Activated naive CD8-positive, alpha-beta T cell treated with anti-CD3 and anti-CD28 coated beads, Interleukin-2, amount 50 U/mL, for 24 hours (primary cell): ENCODE data around the gene H2BK1.

Experiments used
- ATAC-seq: fragments of 150-1000 bp; cut with Tn5 transposase; one replicate; pipeline ENCODE4 v1.10.0; 2021
- DNase-seq: peaks from one replicate; pipeline ENCODE4 v3.0.0; 2021
- H3K27ac Mint-ChIP-seq: one replicate; pipeline ENCODE4 v1.8.0; 2021; ENCODE audit warnings: mild to moderate bottlenecking, mixed read lengths
- H3K27me3 Mint-ChIP-seq: one replicate; pipeline ENCODE4 v1.8.0; 2021; ENCODE audit warnings: mixed read lengths
- H3K36me3 Mint-ChIP-seq: one replicate; pipeline ENCODE4 v1.8.0; 2021; ENCODE audit warnings: low read depth, mixed read lengths
- H3K4me1 Mint-ChIP-seq: one replicate; pipeline ENCODE4 v1.8.0; 2021; ENCODE audit warnings: mixed read lengths
- H3K4me3 Mint-ChIP-seq: one replicate; pipeline ENCODE4 v1.8.0; 2021; ENCODE audit warnings: mild to moderate bottlenecking, moderate library complexity, mixed read lengths
- H3K9me3 Mint-ChIP-seq: one replicate; pipeline ENCODE4 v1.8.0; 2021; ENCODE audit warnings: mixed read lengths

H2BK1 gene

GRCh38 chr7:151207315-151207714, 3.0 kb downstream of the H2BK1 start:
- DNase-seq (no peak), ATAC-seq (no peak)
- Mint-ChIP-seq H3K9me3 (no peaks in the 10 kb centered on the region), H3K27ac (no peak overlapping the region), H3K27me3 (peaks cover 9% of the 10 kb centered on the region), H3K4me1 (peaks cover 26% of the 10 kb centered on the region), H3K4me3 (no peak overlapping the region), H3K36me3 (no peaks in the 10 kb centered on the region)

DNA sequence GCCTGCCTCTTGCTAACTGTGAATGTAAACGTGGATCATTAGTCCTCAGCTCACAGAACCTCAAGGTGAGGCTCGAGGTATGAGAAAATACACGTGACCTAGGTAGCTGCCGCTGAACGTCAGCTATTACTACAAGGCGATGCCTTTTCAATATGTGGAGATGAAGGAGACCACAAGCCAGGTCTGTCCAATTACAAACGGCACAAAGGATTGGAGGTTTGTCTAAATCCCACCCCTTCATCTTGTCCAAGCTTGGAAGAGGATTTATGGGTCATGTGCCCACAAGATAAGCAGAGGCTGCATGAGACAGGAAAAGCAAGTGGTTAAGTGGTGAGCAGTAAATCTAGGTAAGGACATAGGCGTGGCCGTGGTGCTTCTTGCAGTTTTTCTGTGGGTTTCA, 3.4 kb downstream of the H2BK1 start:
- Mint-ChIP-seq H3K9me3 (no peaks in the 10 kb centered on the region), H3K36me3 (no peaks in the 10 kb centered on the region), H3K27me3 (peaks cover 9% of the 10 kb centered on the region), H3K4me1 (peaks cover 26% of the 10 kb centered on the region), H3K27ac (no peak overlapping the region), H3K4me3 (no peak overlapping the region)
- no peak for ATAC-seq
- no peak for DNase-seq

- no peaks in the 10 kb centered on the region for H3K9me3 Mint-ChIP-seq
- DNase-seq (no peak), ATAC-seq (no peak)
- peaks cover 26% of the 10 kb centered on the region for H3K4me1 Mint-ChIP-seq
- no peaks in the 10 kb centered on the region for H3K36me3 Mint-ChIP-seq
- H3K27ac Mint-ChIP-seq: no peak overlapping the region
- peaks cover 9% of the 10 kb centered on the region for H3K27me3 Mint-ChIP-seq
- no peak overlapping the region for H3K4me3 Mint-ChIP-seq
Measured at GRCh38 chr7:151205730-151206129, 4.6 kb downstream of the H2BK1 start.

GRCh38 chr7:151204383-151205032, 5.8 kb downstream of the H2BK1 start:
- peaks cover 9% of the 10 kb centered on the region for H3K27me3 Mint-ChIP-seq
- H3K9me3 Mint-ChIP-seq: no peaks in the 10 kb centered on the region
- peaks cover 26% of the 10 kb centered on the region for H3K4me1 Mint-ChIP-seq
- no peaks in the 10 kb centered on the region for H3K36me3 Mint-ChIP-seq
- DNase-seq: no peak
- H3K4me3 Mint-ChIP-seq: no peak overlapping the region
- ATAC-seq: no peak
- no peak overlapping the region for H3K27ac Mint-ChIP-seq

DNA sequence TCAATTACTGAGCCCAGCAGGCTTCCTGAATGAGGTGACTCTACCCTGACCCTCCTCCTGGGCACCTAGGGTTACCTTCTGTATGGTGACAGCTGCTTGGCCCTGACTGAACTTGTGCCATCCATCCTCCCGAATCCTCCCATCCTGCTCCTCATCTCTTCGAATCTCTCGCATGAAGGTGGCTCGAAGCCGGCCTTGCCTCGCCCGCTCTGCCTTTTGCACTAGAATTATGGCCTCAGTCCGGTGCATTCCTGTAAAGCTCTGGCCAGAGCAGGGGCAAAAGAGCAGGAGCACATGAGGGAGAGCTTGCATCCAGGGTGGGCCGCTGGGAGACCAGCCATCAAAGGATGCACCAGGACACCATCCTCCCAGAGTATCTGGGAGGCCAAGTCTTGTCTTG, 7.5 kb downstream of the H2BK1 start:
- H3K36me3 Mint-ChIP-seq: no peaks in the 10 kb centered on the region
- H3K4me1 Mint-ChIP-seq: peaks cover 19% of the 10 kb centered on the region
- peaks cover 9% of the 10 kb centered on the region for H3K27me3 Mint-ChIP-seq
- H3K4me3 Mint-ChIP-seq: no peak overlapping the region
- DNase-seq (no peak), ATAC-seq (no peak)
- no peaks in the 10 kb centered on the region for H3K9me3 Mint-ChIP-seq
- H3K27ac Mint-ChIP-seq: no peak overlapping the region

- Mint-ChIP-seq H3K9me3 (no peaks in the 10 kb centered on the region), H3K27ac (no peak overlapping the region), H3K36me3 (no peaks in the 10 kb centered on the region), H3K4me1 (peaks cover 8% of the 10 kb centered on the region), H3K27me3 (peaks cover 9% of the 10 kb centered on the region), H3K4me3 (no peak overlapping the region)
- DNase-seq (no peak), ATAC-seq (no peak)
Measured at GRCh38 chr7:151201751-151202150, 8.5 kb downstream of the H2BK1 start.

DNA sequence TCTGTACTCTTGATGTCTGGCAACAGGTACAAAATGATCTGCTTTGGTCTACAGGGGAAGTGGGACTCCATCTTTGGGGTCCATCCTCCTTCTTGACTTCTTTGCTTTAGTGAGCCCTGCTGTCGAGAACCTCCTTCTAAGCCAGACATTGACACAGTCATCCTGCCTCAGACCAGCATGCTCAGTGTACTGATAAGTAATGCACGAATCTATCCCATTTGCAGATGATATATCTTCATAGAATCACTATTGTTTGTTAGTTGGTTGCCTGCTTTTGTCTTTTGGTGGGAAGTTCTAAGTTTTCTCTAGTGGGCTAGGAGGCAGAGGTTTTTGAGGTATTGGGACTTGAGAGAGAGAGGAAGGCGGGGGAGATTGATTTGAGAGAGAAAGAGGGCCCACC, 8.9 kb downstream of the H2BK1 start:
- Mint-ChIP-seq H3K9me3 (no peaks in the 10 kb centered on the region), H3K4me3 (no peak overlapping the region), H3K36me3 (no peaks in the 10 kb centered on the region), H3K27ac (no peak overlapping the region), H3K27me3 (peaks cover 9% of the 10 kb centered on the region), H3K4me1 (peaks cover 5% of the 10 kb centered on the region)
- ATAC-seq: no peak
- DNase-seq: no peak

DNA sequence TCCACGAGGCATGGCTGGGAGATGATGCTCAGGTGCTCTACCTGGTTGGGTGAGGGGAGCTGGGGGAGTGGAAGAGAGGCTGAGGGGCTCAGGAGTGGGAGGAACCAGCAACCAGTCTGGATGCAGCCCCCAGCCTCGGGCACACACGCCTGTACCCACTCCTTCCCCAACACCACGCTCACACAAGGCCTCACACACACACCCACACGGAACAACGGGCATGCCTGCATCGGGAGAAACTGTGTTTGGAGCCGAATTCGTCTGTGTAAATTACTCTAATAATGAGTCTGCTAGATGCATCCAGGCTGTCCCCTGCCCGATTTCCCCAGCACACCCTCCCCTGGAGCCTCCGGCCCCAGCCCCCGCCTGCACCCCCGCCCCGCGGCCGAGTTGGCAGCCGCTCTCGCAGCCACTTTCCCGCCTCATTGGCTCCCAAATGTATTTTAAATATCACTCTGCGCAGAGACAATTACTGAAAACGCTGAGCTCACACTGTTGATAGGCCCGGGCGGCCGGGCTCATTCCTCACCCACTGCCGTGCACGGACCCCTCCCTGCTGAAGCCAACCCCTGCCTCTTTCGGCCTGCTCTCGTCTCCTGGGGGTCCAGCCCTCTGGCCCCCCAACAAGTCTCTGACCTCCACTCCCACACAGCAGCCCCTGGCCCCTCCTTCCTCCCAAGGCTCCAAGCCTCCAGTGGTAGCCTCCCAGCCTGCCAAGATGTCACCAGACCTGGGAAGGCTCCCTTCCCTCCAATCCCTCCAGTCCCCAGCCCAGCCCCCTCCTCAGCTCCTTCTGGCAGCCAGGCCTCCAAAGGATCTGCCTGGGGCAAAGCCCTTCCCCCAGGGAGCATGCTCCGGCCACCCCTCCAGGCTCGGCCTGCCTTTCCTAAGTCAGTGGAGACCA, 11.1 kb downstream of the H2BK1 start:
- no peak for ATAC-seq
- no peaks in the 10 kb centered on the region for H3K9me3 Mint-ChIP-seq
- H3K4me1 Mint-ChIP-seq: no peaks in the 10 kb centered on the region
- no peaks in the 10 kb centered on the region for H3K36me3 Mint-ChIP-seq
- no peak overlapping the region for H3K27ac Mint-ChIP-seq
- no peak for DNase-seq
- H3K4me3 Mint-ChIP-seq: no peak overlapping the region
- peaks cover 5% of the 10 kb centered on the region for H3K27me3 Mint-ChIP-seq

- no peaks in the 10 kb centered on the region for H3K4me1 Mint-ChIP-seq
- no peak overlapping the region for H3K4me3 Mint-ChIP-seq
- H3K9me3 Mint-ChIP-seq: no peaks in the 10 kb centered on the region
- H3K27ac Mint-ChIP-seq: no peak overlapping the region
- H3K36me3 Mint-ChIP-seq: no peaks in the 10 kb centered on the region
- ATAC-seq (no peak), DNase-seq (no peak)
- peaks cover 2% of the 10 kb centered on the region for H3K27me3 Mint-ChIP-seq
Measured at GRCh38 chr7:151197932-151198331, 12.4 kb downstream of the H2BK1 start.

- DNase-seq: no peak
- Mint-ChIP-seq H3K27ac (no peak overlapping the region), H3K27me3 (peaks cover 2% of the 10 kb centered on the region), H3K4me3 (no peak overlapping the region), H3K9me3 (no peaks in the 10 kb centered on the region), H3K36me3 (no peaks in the 10 kb centered on the region), H3K4me1 (no peaks in the 10 kb centered on the region)
- ATAC-seq: no peak
Measured at GRCh38 chr7:151195616-151196450, 14.5 kb downstream of the H2BK1 start.

DNA sequence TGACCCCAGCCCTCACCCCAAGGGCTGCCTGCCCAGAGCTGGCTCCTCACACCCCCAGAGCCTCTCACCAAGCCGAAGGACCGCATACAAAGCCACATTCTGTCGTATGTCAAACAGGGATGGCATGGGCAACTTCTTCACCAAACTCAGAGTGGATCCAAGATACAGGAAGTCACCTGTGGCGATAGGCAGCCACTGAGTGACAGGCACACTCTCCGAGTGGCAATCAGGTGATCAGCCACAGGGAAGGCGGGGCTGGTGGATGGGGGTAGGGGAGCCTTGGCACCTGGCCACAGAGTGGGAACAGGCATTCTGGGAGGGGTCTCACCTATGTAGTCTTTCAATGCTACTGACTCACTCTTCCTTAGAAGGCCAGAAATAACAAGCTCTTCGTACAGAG, 16.1 kb downstream of the H2BK1 start:
- no peak for ATAC-seq
- Mint-ChIP-seq H3K27me3 (peaks cover 2% of the 10 kb centered on the region), H3K4me3 (no peak overlapping the region), H3K9me3 (no peaks in the 10 kb centered on the region), H3K36me3 (no peaks in the 10 kb centered on the region), H3K4me1 (no peaks in the 10 kb centered on the region), H3K27ac (no peak overlapping the region)
- no peak for DNase-seq

GRCh38 chr7:151193203-151193978, 16.9 kb downstream of the H2BK1 start:
- H3K4me3 Mint-ChIP-seq: no peak overlapping the region
- H3K27ac Mint-ChIP-seq: no peak overlapping the region
- no peak for ATAC-seq
- DNase-seq: no peak
- no peaks in the 10 kb centered on the region for H3K36me3 Mint-ChIP-seq
- peaks cover 2% of the 10 kb centered on the region for H3K27me3 Mint-ChIP-seq
- no peaks in the 10 kb centered on the region for H3K9me3 Mint-ChIP-seq
- H3K4me1 Mint-ChIP-seq: no peaks in the 10 kb centered on the region

DNA sequence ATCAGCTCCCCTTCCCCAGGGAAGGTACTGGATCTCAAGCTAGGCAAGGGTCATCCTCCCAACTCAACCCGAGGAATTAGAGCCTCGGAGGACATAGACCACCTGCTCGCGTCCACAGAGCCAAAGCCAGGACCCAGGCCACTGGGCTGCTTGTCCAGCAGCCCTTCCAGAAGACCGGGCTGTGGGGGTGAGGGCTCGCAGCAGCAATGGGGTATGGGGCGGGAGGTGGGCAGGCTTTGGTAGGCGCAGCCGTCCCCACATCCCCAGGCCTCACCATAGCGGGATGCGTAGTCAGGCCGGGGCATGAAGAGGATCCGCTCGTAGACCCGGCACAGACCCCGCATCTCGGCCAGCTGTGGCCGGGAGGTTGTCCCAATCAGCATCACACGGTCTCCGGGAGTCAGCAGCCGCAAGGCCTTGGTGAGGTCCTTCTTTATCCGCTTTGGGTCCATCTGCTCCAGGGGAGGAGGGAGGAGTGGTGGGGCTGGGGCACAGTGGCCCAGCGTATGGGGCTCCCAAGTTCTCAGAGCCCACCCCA, 18.2 kb downstream of the H2BK1 start:
- Mint-ChIP-seq H3K27ac (no peak overlapping the region), H3K36me3 (no peaks in the 10 kb centered on the region), H3K4me1 (no peaks in the 10 kb centered on the region), H3K27me3 (peaks cover 2% of the 10 kb centered on the region), H3K9me3 (no peaks in the 10 kb centered on the region), H3K4me3 (no peak overlapping the region)
- DNase-seq (no peak), ATAC-seq (no peak)

GRCh38 chr7:151191544-151191943, 18.7 kb downstream of the H2BK1 start:
- DNase-seq: no peak
- no peak for ATAC-seq
- H3K9me3 Mint-ChIP-seq: no peaks in the 10 kb centered on the region
- H3K36me3 Mint-ChIP-seq: no peaks in the 10 kb centered on the region
- peaks cover 2% of the 10 kb centered on the region for H3K27me3 Mint-ChIP-seq
- no peak overlapping the region for H3K4me3 Mint-ChIP-seq
- no peak overlapping the region for H3K27ac Mint-ChIP-seq
- no peaks in the 10 kb centered on the region for H3K4me1 Mint-ChIP-seq
